DLD1 (cell line): ENCODE measurements around the gene ARID1B.
"Not testable (repeated sequence)": the region's sequence is repeated elsewhere in the genome, so short reads cannot be mapped to it uniquely, and the experiment has no call there.

ENCODE experiments used
- in situ Hi-C: cut with HindIII; loops from 2 replicates; pipeline ENCODE4 v1.10.0; 2017; ENCODE audit warnings: low sequenced_read_pairs

ARID1B gene

GRCh38 chr6:156980515-156980914 lies 203.3 kb downstream of the ARID1B start:
- in situ Hi-C loops: no loop called here

GRCh38 chr6:156980948-156981347 lies 203.8 kb downstream of the ARID1B start:
- in situ Hi-C loops: no loop called here

DNA sequence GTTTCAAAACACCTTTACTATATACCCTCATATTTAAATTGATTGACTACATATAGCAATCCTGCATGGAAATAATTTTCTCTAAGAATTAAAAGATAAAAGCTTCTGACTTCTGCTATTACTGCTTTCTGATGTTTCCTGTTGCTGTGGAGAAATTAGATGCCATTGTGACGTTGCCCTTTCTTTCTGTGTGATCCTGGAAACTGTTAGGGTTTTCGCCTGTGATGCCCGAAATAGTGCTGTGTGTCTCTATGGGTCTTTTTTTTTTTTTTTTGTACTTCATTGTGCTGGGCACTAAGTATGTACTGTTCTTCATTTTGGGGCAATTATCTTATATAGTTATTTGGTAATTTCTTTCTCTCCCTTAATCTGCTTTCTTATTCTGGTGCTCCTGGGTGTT lies 205.0 kb downstream of the ARID1B start:
- in situ Hi-C loops: no loop called here

- in situ Hi-C loops: not testable (repeated sequence)
These were observed 205.7 kb downstream of the ARID1B start for GRCh38 chr6:156982864-156983263.

- in situ Hi-C loops: no loop called here
These were observed 207.1 kb downstream of the ARID1B start for GRCh38 chr6:156984178-156984738.

DNA sequence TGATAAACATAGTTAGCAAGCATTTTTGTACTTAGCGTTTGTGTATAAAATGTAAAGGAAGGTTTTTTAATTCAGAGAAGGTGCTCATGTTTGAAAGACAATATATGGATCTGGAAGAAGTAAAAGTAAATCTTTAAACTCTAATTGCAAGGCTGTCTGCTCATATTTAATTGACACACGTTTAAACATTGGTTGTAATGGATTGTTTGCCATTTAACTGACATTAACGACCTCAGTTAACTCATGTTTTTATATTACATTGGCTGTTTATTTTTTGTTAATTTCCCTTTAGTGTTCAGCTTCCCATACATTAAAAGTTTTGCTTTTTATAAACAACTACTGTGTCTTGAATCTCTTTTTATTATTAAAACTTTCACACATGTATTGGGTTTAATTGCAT lies 208.1 kb downstream of the ARID1B start:
- in situ Hi-C loops: no loop called here

DNA sequence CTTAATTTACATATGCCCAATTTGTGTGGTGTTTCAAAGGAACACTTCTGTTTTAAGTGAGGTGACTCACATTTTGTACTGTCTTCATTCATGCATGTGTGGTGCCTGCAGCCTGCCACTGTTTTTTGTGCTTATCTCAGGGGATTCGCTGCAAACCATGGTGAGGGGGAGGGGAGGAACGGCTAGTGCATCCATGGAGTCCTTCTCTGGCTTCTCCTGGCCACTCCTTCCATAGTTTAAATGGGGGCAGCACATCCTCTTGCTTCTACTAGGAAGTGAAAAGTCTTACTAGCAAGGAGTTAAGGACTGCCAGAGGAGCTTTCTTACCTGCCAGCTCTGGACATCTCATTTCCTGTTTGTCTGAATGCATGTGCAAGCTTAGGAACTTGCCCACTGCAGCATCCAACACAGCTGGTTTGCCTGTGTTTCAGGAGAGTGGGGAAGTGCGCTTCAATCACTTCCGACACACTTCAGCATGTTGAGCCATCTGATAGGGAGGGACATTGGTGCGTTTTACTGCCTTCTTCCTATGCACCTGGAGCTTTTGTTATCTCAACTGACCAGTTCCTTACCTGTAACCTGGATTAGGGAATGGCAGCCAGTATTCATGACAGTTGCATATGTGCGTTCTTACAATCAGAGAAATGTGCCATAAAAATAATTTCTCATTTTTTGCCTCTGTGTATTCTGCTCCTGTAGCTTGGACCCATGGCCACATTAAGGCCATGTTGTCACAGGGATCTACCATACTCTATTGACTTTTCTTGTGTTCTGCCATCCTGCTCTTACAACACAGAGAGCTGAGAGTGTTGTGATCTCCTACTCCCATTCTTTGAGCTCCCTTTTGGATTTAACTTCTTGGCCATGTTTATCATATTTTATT lies 211.3 kb downstream of the ARID1B start:
- in situ Hi-C loops: no loop called here

DNA sequence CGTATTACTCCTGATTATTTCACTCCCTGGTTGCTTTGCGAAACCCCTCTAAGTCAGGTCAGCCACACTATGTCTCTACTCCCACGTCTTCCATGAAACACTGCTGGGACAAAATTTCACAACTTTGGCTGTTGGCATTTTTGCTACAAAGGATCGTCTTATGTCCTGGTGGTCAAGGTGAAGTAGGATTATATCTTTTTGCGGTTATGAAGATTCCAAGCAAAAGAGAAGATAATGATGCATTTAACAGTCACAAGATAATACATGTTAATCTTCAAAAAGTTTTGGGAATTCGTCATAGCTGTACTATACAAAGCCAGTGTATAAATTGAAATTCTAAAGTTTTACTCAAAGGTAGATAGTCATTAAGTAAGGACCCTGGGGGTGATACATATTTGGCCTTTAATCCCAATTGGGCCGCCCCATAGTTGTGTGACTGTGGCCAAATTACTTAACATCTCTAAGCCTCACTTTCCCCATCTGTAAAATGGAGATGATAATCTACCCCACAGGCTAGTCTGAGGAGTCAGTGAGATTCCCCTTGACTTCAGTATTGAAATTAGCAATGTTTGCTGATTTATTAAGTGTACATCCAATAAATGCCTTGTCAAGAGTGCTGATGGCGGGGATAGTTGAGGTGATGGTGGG lies 212.1 kb downstream of the ARID1B start:
- in situ Hi-C loops: no loop called here

GRCh38 chr6:156992020-156992804 lies 215.0 kb downstream of the ARID1B start:
- in situ Hi-C loops: no loop called here

GRCh38 chr6:156993713-156994112 lies 216.5 kb downstream of the ARID1B start:
- in situ Hi-C loops: no loop called here

GRCh38 chr6:156994215-156995076 lies 217.3 kb downstream of the ARID1B start:
- in situ Hi-C loops: no loop called here

GRCh38 chr6:156995502-156995901 lies 218.3 kb downstream of the ARID1B start:
- in situ Hi-C loops: no loop called here

DNA sequence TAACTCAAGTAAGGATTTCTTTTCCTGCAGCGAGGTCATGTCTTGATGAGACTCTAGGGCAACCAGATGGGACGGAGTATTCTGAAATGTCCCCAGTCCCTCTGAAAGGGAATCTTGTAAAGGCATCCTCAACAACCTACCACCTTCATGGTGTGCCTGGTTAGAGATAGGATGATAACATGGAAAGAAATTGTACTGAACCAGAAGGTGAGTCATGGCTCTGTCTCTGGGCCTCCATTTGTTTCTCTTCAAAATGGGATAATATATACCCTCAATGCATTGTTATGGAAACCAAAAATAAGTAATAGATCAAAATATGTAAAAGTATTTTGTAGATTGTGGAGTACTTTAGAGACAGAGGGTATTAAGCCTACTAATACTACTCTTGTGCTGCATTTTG lies 219.1 kb downstream of the ARID1B start:
- in situ Hi-C loops: no loop called here

- in situ Hi-C loops: no loop called here
These were observed 221.7 kb downstream of the ARID1B start for GRCh38 chr6:156998794-156999330.

- in situ Hi-C loops: no loop called here
These were observed 222.6 kb downstream of the ARID1B start for GRCh38 chr6:156999762-157000161.

- in situ Hi-C loops: no loop called here
These were observed 224.5 kb downstream of the ARID1B start for GRCh38 chr6:157001716-157002115.

DNA sequence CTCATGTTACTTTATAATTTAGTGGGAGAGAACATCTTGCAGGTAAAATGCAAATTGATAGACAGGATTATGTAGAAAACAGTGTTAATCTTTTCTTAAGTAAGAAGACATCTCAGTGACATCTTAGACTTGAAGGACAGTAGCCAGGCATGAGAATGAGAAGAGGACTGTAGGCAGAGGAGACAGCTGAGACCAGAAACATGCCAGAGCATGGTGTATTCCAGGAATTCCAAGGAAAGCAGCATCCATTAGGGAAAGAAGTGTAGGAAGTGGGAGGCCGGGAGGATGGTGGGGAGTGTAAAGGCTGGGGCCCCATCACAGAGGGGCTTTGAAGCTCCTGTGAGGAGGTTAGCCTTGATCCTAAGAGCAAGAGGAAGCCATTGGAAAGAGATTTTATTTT lies 225.6 kb downstream of the ARID1B start:
- in situ Hi-C loops: no loop called here

DNA sequence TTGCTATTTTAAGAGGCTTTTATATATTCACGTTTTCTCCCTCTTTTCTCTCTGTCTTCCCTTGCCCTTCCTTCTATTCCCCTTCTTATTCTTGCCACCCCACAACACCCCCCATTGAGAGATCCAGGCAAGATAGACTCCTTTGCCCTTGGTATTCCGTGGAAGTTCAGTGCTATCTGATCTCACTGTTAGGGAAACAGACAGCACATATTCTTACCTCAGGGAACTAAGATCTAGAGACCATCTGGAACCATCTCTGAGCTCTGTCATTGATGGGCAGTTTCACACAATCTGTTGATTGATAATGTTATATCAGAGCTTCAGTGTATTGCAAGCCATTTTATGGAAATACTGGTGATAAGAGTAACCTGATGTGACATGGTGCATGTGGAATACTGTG lies 228.8 kb downstream of the ARID1B start:
- in situ Hi-C loops: no loop called here

GRCh38 chr6:157008568-157008967 lies 231.4 kb downstream of the ARID1B start:
- in situ Hi-C loops: no loop called here

- in situ Hi-C loops: no loop called here
These were observed 235.2 kb downstream of the ARID1B start for GRCh38 chr6:157012355-157012754.
